Measurements from ENCODE around the gene BCL11A. TPM values are rescaled to one million over a fixed set of nuclear protein-coding genes. Genes with fewer than 3 reads are reported as not detected.

BCL11A gene
- total RNA-seq, 3 donors from 2014 or later: 0.38 to 2.6 (median 0.87) TPM

- no peak for DNase-seq
- H3K36me3 Mint-ChIP-seq (ENCODE audit: insufficient read depth): peaks cover 2% of the 10 kb centered on the region
- peaks cover 45% of the 10 kb centered on the region for H3K4me1 Mint-ChIP-seq (ENCODE audit: low read depth)
- H3K4me3 Mint-ChIP-seq: peak overlapping the region; percentile 79
- H3K9me3 Mint-ChIP-seq: peaks cover 3% of the 10 kb centered on the region
- ATAC-seq: peak in 1 of 2 donors; percentile 2
- H3K27me3 Mint-ChIP-seq (ENCODE audit: low read depth): peaks cover 66% of the 10 kb centered on the region
Measured at GRCh38 chr2:60554646-60555065, 1.2 kb upstream of the BCL11A start.

- ATAC-seq (no peak), DNase-seq (no peak)
- Mint-ChIP-seq H3K4me1 (ENCODE audit: low read depth) (peaks cover 47% of the 10 kb centered on the region), H3K4me3 (peak overlapping the region; percentile 79), H3K36me3 (ENCODE audit: insufficient read depth) (peaks cover 2% of the 10 kb centered on the region), H3K27me3 (ENCODE audit: low read depth) (peaks cover 64% of the 10 kb centered on the region), H3K9me3 (peaks cover 3% of the 10 kb centered on the region)
Measured at GRCh38 chr2:60554074-60554645, 706 bp upstream of the BCL11A start.

GRCh38 chr2:60552851-60553494 is 481 bp downstream of the BCL11A start:
- no peak for ATAC-seq
- Mint-ChIP-seq H3K4me3 (peak overlapping the region; percentile 84), H3K4me1 (ENCODE audit: low read depth) (peaks cover 50% of the 10 kb centered on the region), H3K9me3 (peaks cover 3% of the 10 kb centered on the region), H3K27me3 (ENCODE audit: low read depth) (peaks cover 68% of the 10 kb centered on the region), H3K36me3 (ENCODE audit: insufficient read depth) (peaks cover 2% of the 10 kb centered on the region)
- DNase-seq: no peak

- Mint-ChIP-seq H3K27me3 (ENCODE audit: low read depth) (peaks cover 66% of the 10 kb centered on the region), H3K36me3 (ENCODE audit: insufficient read depth) (peaks cover 2% of the 10 kb centered on the region), H3K4me3 (peak overlapping the region; percentile 72), H3K9me3 (peaks cover 2% of the 10 kb centered on the region), H3K4me1 (ENCODE audit: low read depth) (peaks cover 47% of the 10 kb centered on the region)
- DNase-seq: no peak
- no peak for ATAC-seq
Measured at GRCh38 chr2:60552078-60552850, 1.2 kb downstream of the BCL11A start.

GRCh38 chr2:60551240-60552077 is 2.0 kb downstream of the BCL11A start:
- peak overlapping the region; percentile 85 for H3K4me3 Mint-ChIP-seq
- peaks cover 41% of the 10 kb centered on the region for H3K4me1 Mint-ChIP-seq (ENCODE audit: low read depth)
- DNase-seq (no peak), ATAC-seq (no peak)
- peaks cover 66% of the 10 kb centered on the region for H3K27me3 Mint-ChIP-seq (ENCODE audit: low read depth)
- no peaks in the 10 kb centered on the region for H3K36me3 Mint-ChIP-seq (ENCODE audit: insufficient read depth)
- no peaks in the 10 kb centered on the region for H3K9me3 Mint-ChIP-seq

GRCh38 chr2:60550984-60551239 is 2.5 kb downstream of the BCL11A start:
- Mint-ChIP-seq H3K27me3 (ENCODE audit: low read depth) (peaks cover 66% of the 10 kb centered on the region), H3K4me1 (ENCODE audit: low read depth) (peaks cover 38% of the 10 kb centered on the region), H3K9me3 (no peaks in the 10 kb centered on the region), H3K36me3 (ENCODE audit: insufficient read depth) (no peaks in the 10 kb centered on the region), H3K4me3 (peak overlapping the region; percentile 85)
- DNase-seq (no peak), ATAC-seq (no peak)

- H3K27me3 Mint-ChIP-seq (ENCODE audit: low read depth): peaks cover 65% of the 10 kb centered on the region
- no peaks in the 10 kb centered on the region for H3K9me3 Mint-ChIP-seq
- peaks cover 33% of the 10 kb centered on the region for H3K4me1 Mint-ChIP-seq (ENCODE audit: low read depth)
- peak; percentile 36 for DNase-seq
- peak overlapping the region; percentile 85 for H3K4me3 Mint-ChIP-seq
- H3K36me3 Mint-ChIP-seq (ENCODE audit: insufficient read depth): no peaks in the 10 kb centered on the region
- ATAC-seq: peak; percentile 47 to 52
Measured at GRCh38 chr2:60550178-60550983, 3.1 kb downstream of the BCL11A start.

- ATAC-seq: no peak
- DNase-seq: no peak
- no peaks in the 10 kb centered on the region for H3K36me3 Mint-ChIP-seq (ENCODE audit: insufficient read depth)
Measured at GRCh38 chr2:60549928-60550177, 3.6 kb downstream of the BCL11A start.

GRCh38 chr2:60549238-60549927 is 4.1 kb downstream of the BCL11A start:
- H3K4me3 Mint-ChIP-seq: peak overlapping the region; percentile 85
- ATAC-seq: peak; percentile 25 to 26
- no peak for DNase-seq
- peaks cover 27% of the 10 kb centered on the region for H3K4me1 Mint-ChIP-seq (ENCODE audit: low read depth)
- H3K36me3 Mint-ChIP-seq (ENCODE audit: insufficient read depth): no peaks in the 10 kb centered on the region
- H3K27me3 Mint-ChIP-seq (ENCODE audit: low read depth): peaks cover 70% of the 10 kb centered on the region
- no peaks in the 10 kb centered on the region for H3K9me3 Mint-ChIP-seq

More at GRCh38 chr2:60549928-60550177, 3.6 kb downstream of the BCL11A start:
- Mint-ChIP-seq H3K9me3 (no peaks in the 10 kb centered on the region), H3K4me1 (ENCODE audit: low read depth) (peaks cover 29% of the 10 kb centered on the region), H3K27me3 (ENCODE audit: low read depth) (peaks cover 66% of the 10 kb centered on the region), H3K4me3 (peak overlapping the region; percentile 85)

GRCh38 chr2:60548845-60549237 is 4.6 kb downstream of the BCL11A start:
- Mint-ChIP-seq H3K36me3 (ENCODE audit: insufficient read depth) (no peaks in the 10 kb centered on the region), H3K9me3 (no peaks in the 10 kb centered on the region), H3K27me3 (ENCODE audit: low read depth) (peaks cover 72% of the 10 kb centered on the region), H3K4me1 (ENCODE audit: low read depth) (peaks cover 27% of the 10 kb centered on the region), H3K4me3 (peak overlapping the region; percentile 85)
- ATAC-seq (no peak), DNase-seq (no peak)

- peaks cover 25% of the 10 kb centered on the region for H3K4me1 Mint-ChIP-seq (ENCODE audit: low read depth)
- ATAC-seq (no peak), DNase-seq (no peak)
- H3K4me3 Mint-ChIP-seq: no peak overlapping the region
- H3K27me3 Mint-ChIP-seq (ENCODE audit: low read depth): peaks cover 72% of the 10 kb centered on the region
- H3K36me3 Mint-ChIP-seq (ENCODE audit: insufficient read depth): no peaks in the 10 kb centered on the region
- no peaks in the 10 kb centered on the region for H3K9me3 Mint-ChIP-seq
Measured at GRCh38 chr2:60548311-60548710, 5.1 kb downstream of the BCL11A start.

- peaks cover 25% of the 10 kb centered on the region for H3K4me1 Mint-ChIP-seq (ENCODE audit: low read depth)
- no peak for ATAC-seq
- no peak overlapping the region for H3K4me3 Mint-ChIP-seq
- no peak for DNase-seq
- H3K36me3 Mint-ChIP-seq (ENCODE audit: insufficient read depth): no peaks in the 10 kb centered on the region
- H3K27me3 Mint-ChIP-seq (ENCODE audit: low read depth): peaks cover 74% of the 10 kb centered on the region
- no peaks in the 10 kb centered on the region for H3K9me3 Mint-ChIP-seq
Measured at GRCh38 chr2:60547841-60548240, 5.6 kb downstream of the BCL11A start.

GRCh38 chr2:60546756-60547420 is 6.6 kb downstream of the BCL11A start:
- DNase-seq (no peak), ATAC-seq (no peak)
- peaks cover 20% of the 10 kb centered on the region for H3K4me1 Mint-ChIP-seq (ENCODE audit: low read depth)
- no peaks in the 10 kb centered on the region for H3K9me3 Mint-ChIP-seq
- peaks cover 73% of the 10 kb centered on the region for H3K27me3 Mint-ChIP-seq (ENCODE audit: low read depth)
- H3K36me3 Mint-ChIP-seq (ENCODE audit: insufficient read depth): no peaks in the 10 kb centered on the region
- no peak overlapping the region for H3K4me3 Mint-ChIP-seq
